SJCRH30 (cell line): ENCODE results near the gene GHDC. TPM values are rescaled to one million over a fixed set of nuclear protein-coding genes. Genes with fewer than 3 reads are reported as not detected.
"Not testable (repeated sequence)": the region's sequence is repeated elsewhere in the genome, so short reads cannot be mapped to it uniquely, and the experiment has no call there.

Experiments used
- DNase-seq, 2 experiments: peaks; one replicate each; pipeline ENCODE4 v3.0.0-alpha.2; 2015 to 2020
- H3K27ac ChIP-seq: fragments of 250-450 bp; sonication (Bioruptor Pico); 2 replicates; pipeline ENCODE4 v1.5.1; 2020; ENCODE audit warnings: mild to moderate bottlenecking, moderate library complexity
- H3K27me3 ChIP-seq: fragments of 250-450 bp; sonication (Bioruptor Pico); 2 replicates; pipeline ENCODE4 v1.5.1; 2020; ENCODE audit warnings: mild to moderate bottlenecking, moderate library complexity
- H3K36me3 ChIP-seq: fragments of 250-450 bp; sonication (Bioruptor Pico); 2 replicates; pipeline ENCODE4 v1.5.1; 2020; ENCODE audit warnings: mild to moderate bottlenecking, moderate library complexity
- H3K4me1 ChIP-seq: fragments of 250-450 bp; sonication (Bioruptor Pico); 2 replicates; pipeline ENCODE4 v1.5.1; 2020; ENCODE audit warnings: mild to moderate bottlenecking, moderate library complexity
- H3K4me3 ChIP-seq: fragments of 250-450 bp; sonication (Bioruptor Pico); 2 replicates; pipeline ENCODE4 v1.5.1; 2020; ENCODE audit warnings: mild to moderate bottlenecking, moderate library complexity
- H3K9me3 ChIP-seq: fragments of 250-450 bp; sonication (Bioruptor Pico); replicated peaks from 2 replicates; pipeline ENCODE4 v1.5.1; 2020; ENCODE audit warnings: mild to moderate bottlenecking, moderate library complexity
- total RNA-seq: library from RNA; depleted of rRNA; stranded (reverse); fragments of >200 nt; shearing (Covaris generic); gene quantifications from 2 replicates; pipeline ENCODE4 v1.2.3, GENCODE V29; 2014

Gene GHDC
- total RNA-seq, 1 experiment from 2014 or later: 9.9 TPM

DNA sequence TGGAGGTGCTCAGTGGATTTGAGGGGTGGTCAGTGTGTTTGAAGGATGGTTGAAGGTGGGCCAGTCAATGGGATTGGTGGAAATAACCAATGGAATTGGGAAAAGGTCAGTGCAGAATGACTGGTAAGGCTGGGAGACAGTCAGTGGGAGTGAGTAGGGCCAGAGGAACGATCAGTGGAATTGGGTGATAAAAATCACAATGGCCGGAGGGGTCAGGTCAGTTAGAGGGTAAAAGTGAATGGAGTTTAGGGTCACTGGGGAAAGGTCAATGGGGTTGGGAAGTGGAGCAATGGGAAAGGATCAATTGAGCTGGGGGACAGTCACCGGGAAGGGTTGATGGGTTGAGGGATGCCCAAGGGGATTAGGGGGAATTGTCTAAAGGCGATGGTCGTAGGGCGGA is 28.5 kb downstream of the GHDC start:
- H3K36me3 ChIP-seq: no peaks in the 10 kb centered on the region
- no peak overlapping the region for H3K27ac ChIP-seq
- DNase-seq: no peak
- H3K4me1 ChIP-seq: peaks cover 10% of the 10 kb centered on the region; the same call in 1 of the 2 replicates
- no peaks in the 10 kb centered on the region; the same call in 1 of the 2 replicates for H3K27me3 ChIP-seq
- no peaks in the 10 kb centered on the region for H3K9me3 ChIP-seq
- H3K4me3 ChIP-seq: no peak overlapping the region

DNA sequence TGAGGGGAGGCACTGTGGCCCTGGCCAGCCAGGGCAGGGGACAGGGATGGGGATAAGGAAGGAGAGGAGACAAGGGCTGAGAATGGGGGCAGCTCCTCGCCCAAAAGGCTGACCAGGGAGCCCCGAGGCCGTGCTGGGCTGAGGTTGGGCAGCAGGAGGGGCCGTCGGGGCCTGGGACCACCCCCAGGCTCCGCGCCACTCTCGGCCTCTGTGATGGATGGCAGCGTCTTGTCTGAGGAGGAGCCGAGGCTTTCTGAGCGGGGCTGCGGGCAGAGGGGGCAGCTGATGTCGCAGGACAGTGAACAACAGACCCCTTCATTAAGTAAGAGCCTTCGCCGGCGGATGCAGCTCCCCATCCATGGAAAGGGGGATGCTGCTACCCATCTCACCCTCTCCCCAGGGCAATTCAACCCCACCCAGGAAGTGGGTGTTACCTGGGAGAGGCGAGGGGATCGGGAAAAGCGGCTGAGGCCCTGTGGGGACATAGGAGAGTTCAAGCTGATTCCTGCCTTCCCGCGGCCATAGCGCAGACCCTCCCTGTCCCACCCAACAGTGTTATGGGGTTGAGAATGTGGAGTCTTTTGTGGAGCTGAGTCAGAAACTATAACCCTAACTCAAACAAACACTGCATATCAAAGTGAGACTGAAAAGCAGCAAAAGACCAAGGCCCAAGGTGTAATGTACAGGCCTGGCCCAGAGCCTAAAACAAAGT is 30.4 kb downstream of the GHDC start:
- H3K36me3 ChIP-seq: no peaks in the 10 kb centered on the region
- H3K4me3 ChIP-seq: peak overlapping the region; percentile 36
- no peaks in the 10 kb centered on the region for H3K9me3 ChIP-seq
- no peak overlapping the region for H3K27ac ChIP-seq
- H3K4me1 ChIP-seq: peaks cover 10% of the 10 kb centered on the region; the same call in 1 of the 2 replicates
- DNase-seq: peak in 1 of 2 experiments; percentile 42
- H3K27me3 ChIP-seq: no peaks in the 10 kb centered on the region

DNA sequence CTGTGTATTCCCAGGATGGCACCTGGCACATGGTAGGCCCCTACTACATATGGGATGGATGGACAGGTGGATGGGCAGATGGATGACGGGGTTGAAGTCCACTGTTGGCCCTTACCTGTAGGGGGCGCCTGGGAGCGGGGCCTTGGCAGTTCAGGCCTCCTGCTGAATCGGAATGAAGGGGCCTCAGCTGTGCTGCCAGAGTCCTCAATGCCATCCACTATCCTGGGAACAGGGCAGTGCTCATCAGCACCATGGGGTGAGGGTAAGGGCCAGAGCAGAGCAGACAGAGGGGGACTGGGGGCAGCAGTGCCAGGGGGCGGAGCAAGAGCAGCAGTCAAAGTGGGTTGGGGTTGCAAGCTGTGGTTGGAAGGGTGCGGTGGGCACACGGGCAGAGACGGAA is 31.2 kb downstream of the GHDC start:
- Histone ChIP-seq H3K4me1 (peaks cover 10% of the 10 kb centered on the region; the same call in 1 of the 2 replicates), H3K27ac (no peak overlapping the region), H3K27me3 (no peaks in the 10 kb centered on the region), H3K9me3 (no peaks in the 10 kb centered on the region), H3K36me3 (no peaks in the 10 kb centered on the region), H3K4me3 (no peak overlapping the region)
- DNase-seq: peak; percentile 56 to 76

DNA sequence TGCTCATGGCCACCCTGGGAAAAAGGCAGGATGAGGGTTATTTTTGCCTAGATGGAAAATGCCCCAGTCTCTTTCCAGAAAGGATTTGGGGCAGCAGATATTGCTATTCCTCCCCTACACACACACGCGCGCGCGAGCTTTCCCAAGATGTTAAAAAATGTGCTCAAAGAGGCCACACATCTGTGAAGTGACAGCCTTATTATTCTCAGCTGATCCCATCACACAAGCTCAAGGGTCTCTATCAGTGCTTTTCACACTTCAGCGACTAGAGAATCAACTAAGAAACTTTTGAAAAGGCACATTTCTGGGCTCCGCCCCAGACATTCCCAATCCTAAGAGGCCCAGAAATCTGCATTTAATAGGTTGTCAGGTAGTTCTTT is 33.8 kb downstream of the GHDC start:
- DNase-seq: no peak
- Histone ChIP-seq H3K36me3 (no peaks in the 10 kb centered on the region), H3K4me3 (no peak overlapping the region), H3K9me3 (no peaks in the 10 kb centered on the region), H3K27ac (no peak overlapping the region), H3K27me3 (no peaks in the 10 kb centered on the region), H3K4me1 (peaks cover 10% of the 10 kb centered on the region; the same call in 1 of the 2 replicates)

DNA sequence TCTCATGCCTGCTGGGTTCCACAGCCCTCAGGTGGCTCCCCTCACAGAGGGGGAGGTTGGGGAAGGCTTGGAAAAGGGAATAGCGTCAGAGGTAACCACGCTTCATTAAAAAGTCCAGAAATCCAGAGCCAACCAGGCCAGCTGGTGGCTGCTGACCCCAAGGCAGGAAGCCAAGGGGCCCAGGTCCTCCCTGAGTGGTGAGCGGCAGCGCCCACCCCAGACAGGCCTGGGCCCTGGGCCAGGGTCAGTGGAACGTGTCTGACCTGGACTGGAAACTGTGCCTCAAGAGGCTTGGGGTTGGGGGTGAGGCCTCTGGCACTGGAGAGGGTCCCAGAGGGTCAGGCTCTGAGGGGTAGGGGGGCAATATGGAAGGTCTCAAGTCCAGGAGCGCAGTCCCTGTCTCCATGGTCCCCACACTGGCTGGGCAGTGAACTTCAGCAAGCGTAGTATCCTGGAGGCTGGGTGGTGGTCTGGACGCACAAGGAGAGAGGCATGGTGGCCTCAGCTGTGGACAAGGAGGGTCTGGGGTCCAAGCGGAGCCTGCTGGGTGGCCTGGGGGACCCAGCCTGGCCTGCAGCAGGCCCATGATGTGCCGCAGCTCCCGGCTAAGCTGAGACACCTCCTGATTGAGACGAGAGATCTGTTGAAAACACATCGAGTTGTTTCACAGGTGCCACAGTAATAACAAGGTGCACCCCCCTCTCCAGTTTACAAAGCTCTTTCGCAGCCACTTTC is 34.3 kb downstream of the GHDC start:
- no peak for DNase-seq
- Histone ChIP-seq H3K27ac (no peak overlapping the region), H3K4me1 (peaks cover 10% of the 10 kb centered on the region; the same call in 1 of the 2 replicates), H3K9me3 (no peaks in the 10 kb centered on the region), H3K4me3 (no peak overlapping the region), H3K27me3 (no peaks in the 10 kb centered on the region), H3K36me3 (no peaks in the 10 kb centered on the region)

DNA sequence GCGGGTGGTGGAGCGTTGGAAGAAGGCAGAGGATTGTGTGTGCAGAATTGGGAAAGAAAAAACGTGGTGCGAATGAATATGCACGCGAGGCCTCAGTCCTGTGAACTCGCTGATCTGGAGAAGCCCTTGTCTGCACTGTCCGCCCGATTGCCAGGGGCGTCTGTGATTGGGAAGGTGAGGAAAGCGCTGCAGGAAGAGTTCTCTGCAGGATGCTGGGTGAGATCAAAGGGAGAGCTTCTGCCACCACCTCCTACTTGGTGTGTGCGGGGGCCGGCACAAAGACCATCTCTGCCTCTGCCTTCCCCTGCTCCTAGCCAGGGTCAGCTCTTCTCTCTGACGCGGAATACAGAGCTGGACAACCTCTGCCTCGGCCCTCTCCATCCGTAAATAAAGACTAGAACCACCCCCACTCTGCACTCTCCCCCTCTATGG is 38.7 kb downstream of the GHDC start:
- H3K4me1 ChIP-seq: 0 out of 2 replicates have a peak, but pooled peaks cover 4% of the 10 kb centered on the region
- H3K9me3 ChIP-seq: no peaks in the 10 kb centered on the region
- H3K4me3 ChIP-seq: no peak overlapping the region; the same call in 1 of the 2 replicates
- no peaks in the 10 kb centered on the region for H3K27me3 ChIP-seq
- no peak overlapping the region for H3K27ac ChIP-seq
- H3K36me3 ChIP-seq: no peaks in the 10 kb centered on the region
- DNase-seq: no peak

DNA sequence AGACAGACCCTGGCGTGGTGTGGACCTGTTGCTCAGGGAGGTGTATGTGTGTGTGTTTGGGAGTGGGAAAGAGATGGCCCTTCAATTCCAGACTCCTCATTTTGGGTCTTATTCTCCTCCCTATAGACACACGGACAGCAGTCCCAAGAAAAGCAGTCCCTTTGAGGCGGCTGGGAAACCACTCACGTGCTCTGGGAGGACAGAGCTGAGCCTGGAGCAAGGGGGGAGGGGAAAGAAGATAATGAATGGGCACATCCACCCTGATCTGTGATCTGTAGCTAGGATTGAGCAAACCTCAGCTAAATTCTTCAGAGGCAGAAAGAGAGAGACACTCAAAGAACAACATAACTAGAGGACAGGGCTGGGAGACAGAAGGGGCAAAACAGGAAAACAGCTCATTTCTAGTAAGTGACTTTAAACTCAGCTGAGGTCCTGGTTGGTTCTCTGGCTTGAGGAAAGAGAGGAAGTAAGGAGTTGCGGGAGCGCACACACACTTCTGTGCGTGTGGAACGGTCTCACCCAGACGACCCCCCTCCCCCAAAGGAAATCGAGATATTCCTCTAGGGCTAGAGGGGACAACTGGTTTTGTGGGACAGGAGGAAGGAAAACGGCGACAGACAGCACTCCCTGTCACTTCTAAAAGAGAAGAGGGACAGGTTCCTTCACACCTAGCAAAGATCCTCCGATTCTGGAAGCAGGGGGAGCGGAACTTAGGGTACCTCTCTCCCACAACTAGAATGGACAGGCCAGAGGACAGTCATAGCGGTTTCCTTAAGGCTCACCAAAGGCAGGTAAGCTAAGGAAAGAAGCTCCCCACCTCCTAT is 40.2 kb downstream of the GHDC start:
- H3K36me3 ChIP-seq: peaks cover 3% of the 10 kb centered on the region; the same call in 1 of the 2 replicates
- no peaks in the 10 kb centered on the region for H3K27me3 ChIP-seq
- peak overlapping the region; percentile 41 for H3K27ac ChIP-seq
- no peaks in the 10 kb centered on the region for H3K9me3 ChIP-seq
- DNase-seq: peak in 1 of 2 experiments; percentile 23
- peak overlapping the region; percentile 92 for H3K4me3 ChIP-seq
- 0 out of 2 replicates have a peak, but pooled peaks cover 4% of the 10 kb centered on the region for H3K4me1 ChIP-seq

DNA sequence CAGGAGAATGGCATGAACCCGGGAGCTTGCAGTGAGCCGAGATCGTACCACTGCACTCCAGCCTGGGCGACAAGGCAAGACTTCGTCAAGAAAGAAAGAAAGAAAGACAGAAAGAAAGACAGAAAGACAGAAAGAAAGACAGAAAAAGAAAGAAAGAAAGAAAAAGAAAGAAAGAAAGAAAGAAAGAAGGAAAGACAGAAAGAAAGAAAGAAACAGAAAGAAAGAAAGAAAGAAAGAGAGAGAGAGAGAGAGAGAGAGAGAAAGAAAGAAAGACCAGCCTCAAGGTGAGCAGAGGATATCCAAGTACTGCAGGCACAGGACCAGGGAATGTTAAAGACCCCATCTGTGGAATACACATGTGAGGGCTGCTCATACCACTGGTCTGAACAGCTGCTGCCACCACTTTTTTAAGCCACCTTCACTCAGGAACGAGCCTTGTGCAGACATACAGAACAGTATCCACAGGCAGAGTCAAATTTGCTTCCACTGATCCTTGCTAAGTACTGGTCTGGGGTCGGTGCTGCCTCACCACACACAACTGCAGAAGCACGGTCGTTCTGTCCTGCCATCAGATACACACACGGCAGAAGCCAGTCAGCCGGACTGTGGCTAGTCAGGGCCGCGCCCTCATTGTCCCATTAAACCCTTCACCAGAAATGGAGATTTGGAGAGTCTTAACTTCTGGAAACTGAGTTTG is 47.2 kb downstream of the GHDC start:
- DNase-seq: peak in 1 of 2 experiments; percentile 22
- Histone ChIP-seq H3K4me3 (no peak overlapping the region), H3K9me3 (no peaks in the 10 kb centered on the region), H3K27me3 (no peaks in the 10 kb centered on the region), H3K36me3 (peaks cover 7% of the 10 kb centered on the region), H3K27ac (no peak overlapping the region), H3K4me1 (peaks cover 4% of the 10 kb centered on the region; the same call in 1 of the 2 replicates)

DNA sequence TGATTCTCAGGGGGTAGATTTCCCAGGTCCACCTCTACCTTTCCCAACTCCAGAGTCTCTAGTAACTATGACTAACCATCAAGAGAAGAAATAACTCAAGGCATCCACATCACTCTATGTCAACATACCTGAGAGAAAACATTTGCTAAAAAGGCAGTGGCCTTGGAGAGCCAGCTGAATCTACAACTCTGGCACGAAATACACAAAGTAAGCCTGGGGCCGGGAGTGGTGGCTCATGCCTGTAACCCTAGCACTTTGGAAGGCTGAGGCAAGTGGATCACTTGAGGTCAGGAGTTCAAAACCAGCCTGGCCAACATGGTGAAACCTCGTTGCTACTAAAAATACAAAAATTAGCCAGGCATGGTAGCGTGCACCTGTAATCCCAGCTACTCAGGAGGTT is 51.2 kb downstream of the GHDC start:
- not testable (repeated sequence) for H3K27ac ChIP-seq, H3K4me1 ChIP-seq, DNase-seq, H3K9me3 ChIP-seq, H3K27me3 ChIP-seq, H3K4me3 ChIP-seq
- H3K36me3 ChIP-seq: peaks cover 15% of the 10 kb centered on the region

DNA sequence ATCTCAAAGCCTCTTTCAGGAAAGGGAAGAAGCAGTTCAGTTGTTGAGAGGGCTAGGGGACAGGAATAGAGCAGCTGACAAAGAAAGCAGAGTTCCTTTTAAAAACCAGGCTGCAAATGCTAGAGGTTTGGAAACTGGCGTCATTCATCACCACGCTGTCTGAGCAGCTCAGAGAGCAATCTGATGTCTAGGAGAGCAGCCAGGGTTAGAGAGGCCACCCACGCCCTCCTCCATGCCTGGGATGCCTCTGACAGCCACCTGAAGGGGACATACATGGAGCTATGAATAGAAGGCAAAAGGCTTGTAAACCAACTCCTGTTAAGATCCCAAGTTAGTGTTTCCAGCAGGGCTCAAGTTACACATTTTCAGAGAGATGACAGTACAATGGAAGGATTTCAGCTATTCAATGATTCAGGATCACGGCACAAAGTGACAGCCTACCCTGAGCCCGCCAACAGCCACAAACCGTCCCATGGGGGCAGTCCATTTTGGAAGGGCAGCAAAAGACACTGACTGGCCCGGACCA is 51.9 kb downstream of the GHDC start:
- Histone ChIP-seq H3K27me3 (no peaks in the 10 kb centered on the region), H3K4me3 (no peak overlapping the region), H3K36me3 (peaks cover 15% of the 10 kb centered on the region), H3K4me1 (peaks cover 4% of the 10 kb centered on the region; the same call in 1 of the 2 replicates), H3K9me3 (no peaks in the 10 kb centered on the region), H3K27ac (no peak overlapping the region)
- peak in 1 of 2 experiments; percentile 19 for DNase-seq

DNA sequence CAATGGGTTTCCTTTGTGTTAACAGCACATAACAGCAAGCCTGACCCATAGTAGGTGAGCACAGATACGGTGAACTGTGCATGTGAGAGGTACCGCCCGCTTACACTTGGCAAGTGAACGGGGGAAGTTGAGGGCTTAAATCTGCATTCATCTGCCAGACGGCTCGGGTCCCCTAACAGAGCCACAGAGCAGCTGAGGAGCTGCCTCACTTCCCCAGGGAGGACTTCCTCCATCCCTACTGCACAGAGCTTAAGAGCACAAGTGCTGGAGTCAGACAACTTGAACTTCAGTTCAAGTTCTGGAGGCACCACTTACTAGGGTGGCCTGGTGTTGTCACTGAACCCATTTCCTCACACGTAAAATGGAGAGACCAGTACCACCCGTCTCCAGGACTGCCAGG is 52.9 kb downstream of the GHDC start:
- Histone ChIP-seq H3K9me3 (no peaks in the 10 kb centered on the region), H3K36me3 (peaks cover 16% of the 10 kb centered on the region), H3K4me1 (peaks cover 4% of the 10 kb centered on the region; the same call in 1 of the 2 replicates), H3K27ac (no peak overlapping the region), H3K27me3 (no peaks in the 10 kb centered on the region), H3K4me3 (no peak overlapping the region)
- no peak for DNase-seq

DNA sequence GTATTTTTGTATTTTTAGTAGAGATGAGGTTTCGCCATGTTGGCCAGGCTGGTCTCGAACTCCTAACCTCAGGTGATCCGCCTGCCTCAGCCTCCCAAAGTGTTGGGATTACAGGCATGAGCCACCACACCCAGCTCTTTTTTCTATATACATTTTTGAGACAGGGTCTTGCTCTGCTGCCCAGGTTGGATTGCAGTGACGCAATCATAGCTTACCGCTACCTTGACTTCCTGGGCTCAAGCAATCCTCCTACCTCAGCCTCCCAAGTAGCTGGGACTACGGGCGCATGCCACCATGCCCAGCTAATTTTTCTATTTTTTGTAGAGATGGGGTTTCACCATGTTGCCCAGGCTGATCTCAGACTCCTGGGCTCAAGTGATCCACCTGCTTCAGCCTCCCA is 53.6 kb downstream of the GHDC start:
- H3K27ac ChIP-seq, H3K4me3 ChIP-seq, H3K9me3 ChIP-seq, DNase-seq, H3K4me1 ChIP-seq, H3K27me3 ChIP-seq: not testable (repeated sequence)
- H3K36me3 ChIP-seq: peaks cover 17% of the 10 kb centered on the region
